Gastroesophageal sphincter (tissue), 3 donors: ENCODE results near the gene VWCE.

Experiments used
- CTCF ChIP-seq, 4 experiments: fragments of 200-600 bp in 2 of 4; fragments of 450-650 bp in 2 of 4; sonication (generic) in 1 of 4; IDR thresholded peaks; one replicate each; pipeline ENCODE4 v1.5.1; 2017 to 2019; ENCODE audit warnings: antibody characterized with exemption in 4 of 4, mild to moderate bottlenecking in 2 of 4, moderate library complexity in 2 of 4
- EP300 ChIP-seq: sonication (generic); formaldehyde crosslinking; IDR thresholded peaks from one replicate; pipeline ENCODE4 v1.6.1; 2017; ENCODE audit warnings: antibody characterized with exemption, mild to moderate bottlenecking
- POLR2A ChIP-seq, 2 donors: fragments of 450-650 bp; IDR thresholded peaks; one replicate each; pipeline ENCODE4 v1.6.1; 2017; ENCODE audit warnings: antibody characterized with exemption in 2 of 2, mild to moderate bottlenecking in 2 of 2, moderate library complexity in 1 of 2
- POLR2AphosphoS5 ChIP-seq: sonication (generic); formaldehyde crosslinking; IDR thresholded peaks from one replicate; pipeline ENCODE4 v1.6.1; 2017; ENCODE audit warnings: antibody characterized with exemption

- TF ChIP-seq CTCF (IDR thresholded peaks at IDR 0.05) (no peak), POLR2A (IDR thresholded peaks at IDR 0.05) (no peak), POLR2AphosphoS5 (no peak), EP300 (no peak)
Observed at GRCh38 chr11:61295596-61295926, 445 bp upstream of the VWCE start.
